DMS153 treated with DMSO at 0.1 percent for 48 hours (cell line): Measurements from ENCODE around the gene TMEM132E.

Experiments
- DNase-seq: peaks from one replicate; lab custom pipeline; 2025; ENCODE audit not compliant: unreplicated experiment; lab: John Stamatoyannopoulos, UW

TMEM132E gene

GRCh38 chr17:34601416-34601815 is 22.0 kb downstream of the TMEM132E start:
- no peak for DNase-seq

GRCh38 chr17:34603974-34604373 is 24.6 kb downstream of the TMEM132E start:
- DNase-seq, result no peak

- DNase-seq, result no peak
These were observed 27.4 kb downstream of the TMEM132E start for GRCh38 chr17:34606763-34607162.

- DNase-seq, result no peak
These were observed 28.5 kb downstream of the TMEM132E start for GRCh38 chr17:34607917-34608316.

- no peak for DNase-seq
These were observed 29.8 kb downstream of the TMEM132E start for GRCh38 chr17:34609210-34609609.

GRCh38 chr17:34610039-34610438 is 30.7 kb downstream of the TMEM132E start:
- no peak for DNase-seq

- DNase-seq, result no peak
These were observed 31.1 kb downstream of the TMEM132E start for GRCh38 chr17:34610506-34610905.

- no peak for DNase-seq
These were observed 34.0 kb downstream of the TMEM132E start for GRCh38 chr17:34613064-34614019.

- peak; percentile 10 for DNase-seq
These were observed 35.3 kb downstream of the TMEM132E start for GRCh38 chr17:34614698-34615097.

- DNase-seq, result no peak
These were observed 35.9 kb downstream of the TMEM132E start for GRCh38 chr17:34615326-34615725.

GRCh38 chr17:34616148-34616547 is 36.8 kb downstream of the TMEM132E start:
- DNase-seq, result no peak

- DNase-seq, result no peak
These were observed 38.0 kb downstream of the TMEM132E start for GRCh38 chr17:34617398-34617797.

GRCh38 chr17:34619687-34620217 is 40.4 kb downstream of the TMEM132E start:
- no peak for DNase-seq

GRCh38 chr17:34620458-34620857 is 41.1 kb downstream of the TMEM132E start:
- no peak for DNase-seq

- DNase-seq, result no peak
These were observed 43.7 kb downstream of the TMEM132E start for GRCh38 chr17:34622862-34623623.

GRCh38 chr17:34623856-34624766 is 44.7 kb downstream of the TMEM132E start:
- no peak for DNase-seq

GRCh38 chr17:34624767-34625383 is 45.5 kb downstream of the TMEM132E start:
- no peak for DNase-seq

GRCh38 chr17:34626121-34626681 is 46.8 kb downstream of the TMEM132E start:
- DNase-seq, result no peak

GRCh38 chr17:34628879-34629278 is 49.5 kb downstream of the TMEM132E start:
- DNase-seq, result no peak

- DNase-seq, result peak; percentile 71
These were observed 54.0 kb downstream of the TMEM132E start for GRCh38 chr17:34633351-34633750.
